Measurements from ENCODE around the gene ADPRM.
"Not testable (repeated sequence)": the region's sequence is repeated elsewhere in the genome, so short reads cannot be mapped to it uniquely, and the experiment has no call there.

ADPRM gene

DNA sequence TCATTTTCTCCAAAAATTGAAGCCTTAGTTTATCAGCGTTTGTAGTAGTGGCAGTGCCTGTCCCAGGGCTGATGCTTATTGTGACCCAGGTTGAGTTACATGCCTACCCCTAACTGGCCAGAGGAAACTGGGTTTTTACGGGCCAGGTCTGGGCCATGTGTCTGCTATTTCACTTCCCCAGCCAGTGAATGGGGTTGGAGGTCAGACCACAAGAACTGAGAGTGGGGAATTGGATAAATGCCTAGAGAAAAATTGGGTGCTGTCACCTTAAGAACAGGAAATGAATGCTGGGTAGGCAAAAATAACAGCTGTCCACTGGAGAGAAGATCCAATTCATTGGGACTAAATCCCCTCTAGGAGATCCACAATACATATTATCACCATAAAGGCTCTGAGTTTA is 5.2 kb downstream of the ADPRM start:
- DNase-seq: no peak

DNA sequence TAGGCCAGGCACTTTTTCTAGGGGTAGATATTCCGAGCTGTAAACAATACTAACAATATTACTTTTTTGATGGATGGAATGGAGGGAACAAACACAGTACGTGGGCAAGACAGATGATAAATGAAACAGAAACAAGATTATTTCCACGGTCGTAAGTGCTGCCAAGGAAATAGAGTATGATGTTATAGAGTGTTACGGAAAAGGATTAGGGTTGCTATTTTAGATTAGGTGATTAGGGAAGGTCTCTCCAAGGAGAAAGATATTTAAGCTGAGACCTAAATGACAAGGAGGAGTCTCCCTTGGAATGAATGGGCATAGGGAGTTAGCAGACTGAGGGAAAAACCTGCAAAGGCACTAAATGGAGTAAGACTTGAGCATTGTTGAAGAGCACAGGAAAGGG is 8.3 kb downstream of the ADPRM start:
- DNase-seq: no peak

DNA sequence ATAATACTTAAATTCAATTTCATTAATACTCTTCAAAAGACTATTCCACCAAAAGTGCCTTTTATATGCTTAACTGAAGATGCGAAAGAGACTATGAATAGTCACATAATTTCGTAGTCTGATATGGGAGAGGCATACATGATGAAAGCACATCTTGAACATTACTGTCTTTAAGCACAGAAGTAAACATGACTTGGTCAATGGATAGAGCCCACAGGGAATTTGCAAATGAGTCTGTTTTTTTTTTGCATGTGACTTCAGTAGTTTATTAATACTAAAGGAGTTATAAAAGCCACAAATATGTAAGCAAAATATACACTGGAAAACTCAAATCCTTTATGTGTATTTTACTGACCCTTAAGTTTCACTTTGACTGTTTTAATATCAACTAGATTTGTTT is 15.9 kb downstream of the ADPRM start:
- no peak for DNase-seq

DNA sequence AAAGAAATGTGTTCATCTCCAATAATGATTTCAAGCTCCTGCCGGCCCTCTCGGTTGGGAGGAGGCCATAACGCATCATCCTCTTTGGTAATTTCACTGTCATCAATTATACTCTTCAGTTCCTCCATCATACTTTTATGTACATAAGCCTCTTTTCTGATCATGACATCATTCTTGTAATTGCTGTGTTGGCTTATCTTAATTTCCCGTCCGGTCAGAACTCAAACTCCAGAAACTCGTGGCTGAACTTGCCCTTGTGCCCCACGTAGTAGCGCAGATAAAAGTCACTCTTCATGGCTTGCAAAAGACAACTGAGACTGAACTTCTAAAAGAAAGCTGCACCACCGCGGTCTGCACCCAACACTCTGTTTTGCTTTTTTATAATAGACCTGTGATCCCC is 18.8 kb downstream of the ADPRM start:
- DNase-seq: no peak

DNA sequence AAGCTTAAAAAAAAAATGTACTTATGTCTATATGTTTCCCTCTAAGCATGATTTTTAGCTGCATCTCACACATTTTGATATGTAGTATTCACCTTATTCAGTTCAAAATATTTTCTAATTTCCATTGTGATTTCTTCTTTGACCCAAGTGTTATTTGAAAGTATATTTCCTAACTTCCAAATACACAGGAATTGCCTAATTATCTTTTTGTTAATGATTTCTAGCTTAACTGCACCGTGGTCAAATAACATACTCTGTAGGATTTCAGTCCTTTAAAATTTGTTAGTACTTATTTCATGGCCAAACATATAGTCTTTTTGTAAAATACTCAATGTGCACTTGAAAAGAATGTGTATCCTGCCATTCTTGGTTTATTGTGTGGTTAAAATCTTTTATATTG is 21.2 kb downstream of the ADPRM start:
- no peak for DNase-seq

DNA sequence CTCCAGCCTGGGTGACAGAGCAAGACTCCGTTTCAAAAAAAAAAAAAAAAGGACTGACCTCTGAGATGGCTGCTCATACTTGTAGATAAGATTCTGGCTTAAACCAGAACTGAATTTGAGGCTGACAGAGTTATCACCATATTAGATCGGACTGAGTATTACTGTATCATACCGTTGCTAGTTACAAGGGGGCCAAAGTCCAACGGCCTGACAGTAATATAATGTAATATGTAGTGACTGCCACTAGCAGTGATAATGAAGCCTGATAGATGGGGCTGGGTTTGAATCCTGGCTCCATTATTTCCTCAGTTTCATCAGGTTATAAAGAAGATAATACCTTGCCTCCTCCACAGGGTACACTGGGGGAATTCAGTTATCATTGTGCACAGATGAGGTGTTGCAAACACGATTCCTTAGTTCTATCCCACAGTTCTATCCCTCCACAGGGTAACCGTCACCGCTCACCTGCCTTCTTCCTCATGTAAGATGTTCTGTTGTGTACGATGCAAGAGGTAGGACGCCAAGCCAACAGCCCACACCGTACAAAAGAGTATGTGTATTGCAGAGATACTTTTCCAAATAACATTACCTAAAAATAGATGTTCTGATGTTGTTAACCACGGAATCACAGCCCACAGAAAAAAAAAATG is 27.3 kb downstream of the ADPRM start:
- DNase-seq: no peak

DNA sequence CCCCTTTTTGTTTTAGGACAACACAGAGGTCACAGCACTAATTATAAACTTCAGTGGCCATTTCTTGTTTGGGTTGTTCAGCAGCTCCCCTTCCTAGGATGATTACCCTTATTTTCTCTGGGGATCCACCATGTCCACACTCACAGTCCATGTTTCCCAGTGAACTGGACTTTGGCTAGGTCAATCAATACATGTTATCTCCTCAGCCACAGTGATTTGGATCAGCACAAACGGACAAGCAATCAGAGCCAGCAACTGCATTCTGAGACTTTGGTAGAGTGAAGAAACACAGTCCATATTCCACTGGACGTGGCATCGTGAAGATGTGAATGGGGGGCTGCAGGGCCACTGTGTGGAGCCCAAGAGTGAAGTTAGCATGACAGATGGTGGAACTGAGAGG is 27.9 kb downstream of the ADPRM start:
- no peak for DNase-seq

DNA sequence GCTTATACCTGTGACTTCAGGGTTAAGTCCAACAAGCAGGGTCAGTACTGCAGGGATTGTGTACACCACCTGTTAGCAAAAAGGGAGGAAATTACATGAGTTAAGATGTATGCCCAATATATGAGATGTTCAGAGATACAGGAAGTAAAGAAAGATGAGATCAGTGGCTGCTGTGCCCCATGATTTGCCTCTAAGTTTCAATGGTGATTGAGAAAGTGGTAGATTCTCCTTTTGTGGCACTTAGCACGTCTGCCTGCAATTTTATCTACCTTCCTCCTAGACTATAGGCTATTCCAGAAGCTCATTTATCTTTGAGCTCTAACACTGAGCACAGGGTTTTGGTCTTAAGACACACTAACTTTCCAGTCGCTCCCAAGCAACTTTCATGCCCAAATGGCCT is 28.8 kb downstream of the ADPRM start:
- DNase-seq: no peak

DNA sequence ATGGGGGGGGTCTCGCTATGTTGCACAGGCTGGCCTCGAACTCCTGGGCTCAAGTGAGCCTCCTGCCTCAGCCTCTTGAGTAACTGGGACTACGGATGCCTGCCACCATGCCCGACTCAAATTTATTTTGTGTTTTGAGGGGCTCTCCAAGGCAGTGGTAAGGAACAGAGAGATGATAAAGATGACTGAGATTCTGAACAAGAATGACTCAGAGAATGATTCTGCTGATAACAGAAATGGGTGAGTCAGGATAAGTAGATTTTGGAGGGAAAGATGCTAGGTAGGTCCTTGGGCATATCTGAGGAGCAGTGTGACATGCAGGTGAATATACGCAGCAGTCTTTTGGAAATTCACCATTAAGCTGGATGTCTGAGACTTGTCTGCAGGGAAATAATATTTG is 29.8 kb downstream of the ADPRM start:
- no peak for DNase-seq

DNA sequence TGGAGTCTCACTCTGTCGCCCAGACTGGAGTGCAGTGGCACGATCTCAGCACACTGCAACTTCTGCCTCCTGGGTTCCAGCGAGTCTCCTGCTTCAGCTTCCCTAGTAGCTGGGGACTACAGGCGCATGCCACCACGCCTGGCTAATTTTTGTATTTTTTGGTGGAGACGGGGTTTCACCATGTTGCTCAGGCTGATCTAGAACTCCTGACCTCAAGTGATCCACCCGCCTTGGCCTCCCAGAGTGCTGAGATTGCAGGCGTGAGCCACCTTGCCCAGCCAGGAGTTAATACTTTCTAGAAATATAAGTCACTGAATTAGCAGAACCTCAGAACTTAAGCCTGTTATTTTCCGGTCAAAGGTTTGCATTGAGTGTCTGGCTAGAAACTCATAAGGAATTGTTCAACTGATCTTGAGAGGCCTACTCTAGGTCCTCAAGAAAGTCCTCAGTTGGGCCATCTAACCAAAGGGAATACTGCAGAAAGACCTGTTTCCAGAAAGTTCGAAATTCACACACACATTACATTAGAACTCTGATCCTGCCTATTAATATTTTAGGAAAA is 31.0 kb downstream of the ADPRM start:
- DNase-seq: no peak

DNA sequence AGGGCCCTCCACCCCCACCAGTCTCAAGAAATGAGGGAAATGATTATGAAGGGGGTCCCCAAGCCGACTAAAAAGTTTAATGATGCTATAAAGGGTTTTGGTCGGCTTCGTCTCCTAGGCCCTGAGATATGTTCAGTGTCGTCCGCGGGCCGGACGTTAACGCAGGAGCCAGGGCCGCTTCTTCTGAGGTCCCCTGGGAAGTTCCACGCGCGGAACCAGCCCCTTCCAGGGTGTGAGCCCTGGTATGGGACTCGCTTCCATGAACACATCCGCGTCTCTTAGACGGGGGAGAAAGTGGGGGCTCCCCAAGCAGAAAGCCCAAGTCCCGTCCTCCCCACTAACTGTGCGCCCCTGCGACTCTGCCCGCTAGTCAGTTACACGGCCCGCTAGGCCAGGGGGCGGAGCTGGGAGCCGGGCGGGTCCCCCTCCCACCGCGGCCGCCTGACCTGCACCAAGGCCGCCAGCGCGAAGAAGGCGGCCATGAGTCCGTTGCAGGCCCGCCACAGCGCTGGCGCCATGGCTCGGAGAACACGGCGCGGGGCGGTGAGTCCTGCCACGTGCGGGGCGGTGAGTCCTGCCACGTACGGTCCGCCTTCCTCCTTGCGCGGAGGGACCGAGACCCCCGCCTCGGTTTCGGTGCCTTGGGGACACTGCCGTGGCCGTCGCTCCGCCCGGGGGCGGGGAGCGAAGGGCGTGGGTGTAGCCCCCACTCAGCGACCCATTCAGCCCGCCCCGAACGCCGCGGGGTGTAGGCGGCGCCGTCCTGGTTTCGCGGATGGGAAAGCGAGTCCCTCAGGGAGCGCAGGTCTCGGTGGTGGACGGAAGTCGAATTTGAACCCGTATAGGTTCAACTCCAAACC is 32.2 kb downstream of the ADPRM start, which contains the start of gene TMEM220:
TMEM220 (minus strand) TSS at position 690 of the 860 bp plus-strand sequence; CDS start at position 518, 172 bp downstream.
- DNase-seq: peak; percentile 75

DNA sequence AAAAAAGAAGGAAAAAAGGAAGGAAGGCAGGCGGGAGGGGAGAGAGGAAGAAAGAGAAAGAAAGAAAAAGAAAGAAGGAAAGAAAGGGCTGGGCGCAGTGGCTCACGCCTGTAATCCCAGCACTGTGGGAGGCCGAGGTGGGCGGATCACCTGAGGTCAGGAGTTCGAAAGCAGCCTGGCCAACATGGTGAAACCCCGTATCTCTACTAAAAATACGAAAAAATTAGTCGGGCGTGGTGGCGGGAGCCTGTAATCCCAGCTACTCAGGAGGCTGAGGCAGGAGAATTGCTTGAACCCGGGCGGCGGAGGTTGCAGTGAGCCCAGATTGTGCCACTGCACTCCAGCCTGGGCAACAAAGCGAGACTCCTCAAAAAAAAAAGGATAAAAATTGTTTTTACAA is 32.9 kb downstream of the ADPRM start:
- not testable (repeated sequence) for DNase-seq

DNA sequence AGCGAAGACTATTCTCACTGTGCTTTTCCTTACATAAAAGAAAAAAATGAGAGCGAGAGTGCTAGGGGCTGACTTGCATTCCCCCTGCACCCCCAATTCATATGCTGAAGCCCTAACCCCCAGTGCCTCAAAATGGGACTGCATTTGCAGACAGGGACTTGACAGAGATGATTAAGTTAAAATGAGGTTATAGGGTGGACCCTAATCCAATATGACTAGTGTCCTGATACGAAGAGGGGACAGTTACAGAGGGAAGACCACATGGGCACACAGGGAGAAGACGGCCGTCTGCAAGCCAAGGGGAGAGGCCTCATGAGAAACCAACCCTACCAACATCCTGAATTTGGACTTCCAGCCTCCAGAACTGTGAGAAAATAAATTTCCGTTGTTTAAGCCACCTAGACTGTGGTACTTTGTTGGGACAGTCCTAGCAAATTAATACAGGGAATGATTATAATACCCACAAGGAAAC is 34.0 kb downstream of the ADPRM start:
- DNase-seq: no peak

DNA sequence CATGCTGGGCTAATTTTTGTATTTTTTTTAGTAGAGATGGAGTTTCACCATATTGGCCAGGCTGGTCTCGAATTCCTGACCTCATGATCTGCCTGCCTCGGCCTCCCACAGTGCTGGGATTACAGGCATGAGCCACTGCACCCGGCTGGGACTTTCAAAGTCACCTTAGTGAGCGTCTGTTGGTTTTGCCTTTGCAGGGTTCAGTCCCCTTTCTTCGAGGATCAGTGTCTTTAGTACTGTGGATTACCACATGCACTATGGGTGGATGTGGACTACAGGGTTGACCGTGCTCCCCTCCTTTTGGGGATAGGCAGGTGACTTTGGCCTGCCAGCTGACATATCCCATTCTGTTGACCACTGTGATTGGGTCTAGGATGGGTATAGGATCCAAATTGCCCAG is 34.7 kb downstream of the ADPRM start:
- not testable (repeated sequence) for DNase-seq

DNA sequence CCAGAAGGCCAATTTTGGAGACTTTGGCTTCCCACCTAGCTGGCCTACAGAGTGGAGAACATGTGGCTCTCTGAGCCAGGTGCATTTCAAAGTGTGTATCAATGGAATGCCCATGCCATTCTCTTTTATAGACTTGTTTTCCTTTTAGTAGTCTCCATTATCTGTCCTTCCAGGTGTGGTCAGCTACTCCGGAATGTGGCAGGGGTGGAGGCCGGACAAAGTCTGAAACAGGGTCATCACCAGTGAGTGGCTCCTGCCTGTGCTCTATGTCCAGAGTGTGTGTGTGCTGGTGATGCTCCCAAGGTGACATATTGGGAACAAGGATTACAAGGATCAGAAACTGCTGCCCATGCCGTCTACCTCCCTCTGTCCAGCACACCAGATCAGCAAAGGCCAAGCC is 36.3 kb downstream of the ADPRM start:
- no peak for DNase-seq

DNA sequence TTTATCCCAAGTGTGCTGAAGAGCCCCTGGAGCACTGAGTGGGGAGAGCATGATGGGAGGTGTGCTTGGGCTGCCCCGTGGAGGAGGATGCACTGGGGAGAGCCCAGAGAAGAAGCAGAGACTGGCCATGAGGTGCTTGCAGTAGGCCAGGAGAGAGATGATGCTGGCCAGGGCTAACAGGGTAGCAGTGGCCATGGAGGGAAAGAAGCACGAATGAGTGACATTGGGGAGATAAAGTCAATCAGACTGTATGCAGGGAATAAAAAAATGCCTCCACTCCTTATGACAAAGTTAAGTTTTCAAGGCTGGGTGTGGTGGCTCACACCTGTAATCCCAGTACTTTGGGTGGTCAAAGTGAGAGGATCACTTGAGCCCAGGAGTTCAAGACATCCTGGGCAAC is 37.9 kb downstream of the ADPRM start:
- no peak for DNase-seq

DNA sequence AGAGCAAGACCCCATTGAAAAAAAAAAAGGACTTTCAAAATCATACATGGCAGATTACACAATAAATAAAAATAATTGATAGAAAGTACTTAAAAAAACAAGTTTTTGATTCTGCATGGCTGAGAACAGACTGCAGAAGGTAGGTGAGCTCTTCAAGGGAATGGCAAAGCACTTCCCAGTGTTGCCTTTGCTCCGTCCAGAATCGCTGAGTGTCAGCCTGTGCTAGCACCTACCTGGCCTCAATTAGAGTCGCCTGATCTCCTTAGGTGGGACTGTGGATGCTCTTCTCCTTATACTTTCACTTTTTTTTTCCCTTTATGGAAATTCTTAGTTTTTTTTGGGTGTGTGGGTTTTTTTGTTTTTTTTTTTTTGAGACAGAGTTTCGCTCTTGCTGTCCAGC is 38.4 kb downstream of the ADPRM start:
- no peak for DNase-seq

DNA sequence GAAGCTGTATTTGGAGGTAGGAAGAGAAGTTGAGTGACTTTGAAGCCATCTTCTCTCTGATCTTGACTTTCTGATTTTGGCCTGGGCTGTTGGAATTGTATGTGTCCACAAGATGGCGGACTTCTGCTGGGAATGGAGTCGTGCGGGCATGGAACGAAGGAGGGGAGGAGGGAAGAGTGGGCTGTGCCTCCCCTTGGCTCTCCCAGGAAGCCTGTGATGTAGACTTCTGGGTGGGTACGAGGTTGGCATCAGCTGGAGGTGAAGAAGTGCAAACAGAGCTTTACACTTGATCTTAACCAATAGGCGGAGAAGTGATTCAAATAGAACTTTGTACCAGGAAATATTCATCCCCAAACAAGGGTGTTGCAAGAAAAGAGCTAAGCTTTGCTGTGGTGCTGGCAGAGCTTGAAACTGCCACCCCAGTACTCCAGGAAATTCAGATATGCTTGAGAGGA is 39.8 kb downstream of the ADPRM start:
- DNase-seq: peak; percentile 65

DNA sequence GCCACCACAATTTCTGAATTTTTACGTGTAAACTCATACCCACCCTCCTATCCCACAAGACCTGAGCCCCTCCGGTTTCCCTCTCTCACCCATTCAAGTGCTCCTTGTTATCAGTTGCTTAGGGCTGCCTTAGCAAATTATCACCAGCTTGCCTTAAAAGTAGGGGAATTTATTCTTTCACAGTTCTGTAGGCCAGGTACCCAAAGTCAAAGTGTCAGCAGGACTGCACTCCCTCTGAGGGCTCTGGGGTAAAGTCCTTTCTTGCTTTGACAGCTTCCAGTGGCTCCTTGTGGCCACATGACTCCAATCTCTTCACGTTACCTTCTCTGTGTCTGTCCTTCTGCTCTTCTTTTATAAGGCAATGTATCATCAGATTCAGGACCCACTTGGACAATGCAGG is 40.3 kb downstream of the ADPRM start:
- DNase-seq: no peak

DNA sequence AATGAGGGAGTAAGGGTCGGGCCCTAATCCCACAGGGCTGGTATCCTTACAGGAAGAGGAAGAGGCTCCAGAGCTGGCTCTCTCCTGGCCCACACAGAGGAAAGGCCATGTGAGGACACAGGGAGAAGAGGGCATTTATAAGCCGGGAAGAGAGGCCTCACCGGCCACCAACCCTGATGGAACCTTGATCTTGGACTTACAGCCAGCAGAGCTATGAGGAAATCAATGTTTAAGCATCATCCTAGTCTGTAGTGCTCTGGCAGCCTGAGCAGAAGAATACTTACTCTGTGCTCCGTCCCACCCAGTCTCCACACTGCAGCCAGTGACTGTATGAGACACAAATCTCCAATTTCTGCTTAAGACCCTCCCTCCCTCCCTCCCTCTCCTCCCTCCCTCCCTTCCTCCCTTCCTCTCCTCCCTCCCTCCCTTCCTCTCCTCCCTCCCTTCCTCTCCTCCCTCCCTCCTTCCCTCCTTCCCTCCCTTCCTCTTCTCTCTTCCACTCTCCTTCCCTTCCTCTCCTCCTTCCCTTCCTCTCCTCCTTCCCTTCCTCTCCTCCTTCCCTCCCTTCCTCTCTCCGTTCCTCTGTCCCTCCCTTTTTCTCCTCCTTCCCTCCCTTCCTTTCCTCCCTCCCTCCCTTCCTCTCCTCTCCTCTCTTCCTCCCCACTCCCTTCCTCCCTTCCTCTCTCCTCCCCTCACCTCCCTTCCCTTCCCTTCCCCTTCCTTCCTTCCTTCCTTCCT is 41.3 kb downstream of the ADPRM start:
- DNase-seq: no peak

DNA sequence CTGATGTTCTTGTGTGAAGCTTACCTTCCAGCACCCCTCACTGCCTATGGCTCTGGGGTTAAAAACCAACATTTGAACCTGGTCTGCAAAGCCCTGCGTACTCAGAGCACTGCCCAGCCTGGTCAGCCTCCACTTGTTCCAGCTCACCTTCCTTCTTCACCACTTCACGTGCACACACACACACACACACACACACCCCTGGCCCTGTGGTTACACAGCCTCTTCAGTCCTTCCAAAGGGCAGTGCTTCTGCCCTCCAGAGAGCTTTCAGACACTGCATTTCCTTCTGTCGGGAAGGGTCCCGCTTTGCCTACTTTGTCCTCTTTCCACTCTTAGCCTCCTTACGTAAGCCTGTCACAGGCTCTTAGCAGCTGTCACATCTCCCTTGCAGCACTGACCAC is 42.0 kb downstream of the ADPRM start:
- no peak for DNase-seq

DNA sequence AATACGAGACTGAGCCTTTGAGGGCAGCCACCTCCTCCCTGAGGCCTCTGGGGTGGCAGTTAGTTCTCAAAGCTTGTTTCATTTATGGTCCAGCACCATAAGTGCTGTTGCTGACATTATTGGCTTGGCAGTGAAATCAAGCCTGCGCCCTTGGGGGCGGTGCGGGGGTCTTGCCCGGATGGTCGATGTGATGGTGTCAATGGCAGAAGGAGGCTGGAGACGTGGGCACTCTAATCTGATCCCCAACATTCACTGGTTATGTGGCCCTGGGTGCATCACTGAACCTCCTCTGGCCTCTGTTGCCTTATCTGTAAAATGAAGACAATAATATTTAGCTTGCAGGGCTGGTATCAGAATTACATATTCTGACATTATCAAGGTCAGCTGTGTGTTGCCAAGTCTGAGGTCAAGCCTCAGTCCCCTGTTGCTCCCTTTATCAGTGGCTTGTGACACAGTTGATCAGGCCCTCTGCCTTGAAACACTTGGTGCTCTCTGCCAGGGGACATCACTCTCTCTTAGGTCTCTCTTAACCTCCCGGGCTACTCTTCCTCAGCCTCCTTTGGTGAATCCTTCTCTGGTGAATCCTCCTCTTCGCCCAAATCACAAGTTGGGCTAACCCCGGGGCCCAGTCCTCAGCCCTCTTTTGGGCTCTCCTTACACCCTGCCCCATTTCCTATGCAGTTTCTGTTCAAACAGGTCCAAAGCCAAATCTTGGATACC is 44.2 kb downstream of the ADPRM start:
- no peak for DNase-seq
